Activated T-cell treated with anti-CD3 and anti-CD28 coated beads, Interleukin-2, amount 50 U/mL, for 72 hours (primary cell): Measurements from ENCODE around the gene SDCCAG8. TPM values are rescaled to one million over a fixed set of nuclear protein-coding genes. Genes with fewer than 3 reads are reported as not detected.

ENCODE experiments used
- ATAC-seq, 2 donors: fragments of 150-1000 bp; cut with Tn5 transposase; replicated peaks in 1 of 2; 2 replicates each; pipeline ENCODE4 v1.10.0; 2021; ENCODE audit warnings: moderate library complexity in 2 of 2, mild to moderate bottlenecking in 1 of 2
- DNase-seq, 2 donors: peaks; one replicate each; pipeline ENCODE4 v3.0.0; 2021 to 2022; ENCODE audit warnings: mixed read lengths in 1 of 2
- H3K27ac Mint-ChIP-seq: one replicate; pipeline ENCODE4 v1.8.0; 2022; ENCODE audit warnings: mild to moderate bottlenecking, moderate library complexity, mixed read lengths
- H3K27me3 Mint-ChIP-seq: one replicate; pipeline ENCODE4 v1.8.0; 2022; ENCODE audit warnings: low read depth, mixed read lengths
- H3K36me3 Mint-ChIP-seq, 2 donors: one replicate each; pipeline ENCODE4 v1.8.0; 2022; ENCODE audit warnings: mixed read lengths in 2 of 2, mild to moderate bottlenecking in 1 of 2; ENCODE audit not compliant: insufficient read depth in 2 of 2
- H3K4me1 Mint-ChIP-seq: one replicate; pipeline ENCODE4 v1.8.0; 2022; ENCODE audit warnings: low read depth, mixed read lengths
- H3K4me3 Mint-ChIP-seq, 2 donors: one replicate each; pipeline ENCODE4 v1.8.0; 2022; ENCODE audit warnings: mild to moderate bottlenecking in 2 of 2, mixed read lengths in 2 of 2, moderate library complexity in 2 of 2
- H3K9me3 Mint-ChIP-seq, 2 donors: one replicate each; pipeline ENCODE4 v1.8.0; 2022; ENCODE audit warnings: mixed read lengths in 2 of 2
- total RNA-seq, 2 donors: library from RNA; stranded (reverse); gene quantifications; one replicate each; pipeline ENCODE4 v1.2.3, GENCODE V29; 2022

SDCCAG8 gene
- total RNA-seq, 2 donors from 2014 or later: 31.3 to 40.2 TPM

GRCh38 chr1:243489158-243489527 lies 233.3 kb downstream of the SDCCAG8 start:
- Mint-ChIP-seq H3K4me3 (no peak overlapping the region), H3K9me3 (no peaks in the 10 kb centered on the region), H3K36me3 (no peaks in the 10 kb centered on the region), H3K27me3 (no peaks in the 10 kb centered on the region), H3K27ac (no peak overlapping the region), H3K4me1 (no peaks in the 10 kb centered on the region)
- no peak for ATAC-seq
- DNase-seq: no peak

GRCh38 chr1:243489681-243490546 lies 234.1 kb downstream of the SDCCAG8 start:
- H3K27ac Mint-ChIP-seq: no peak overlapping the region
- no peaks in the 10 kb centered on the region for H3K9me3 Mint-ChIP-seq
- DNase-seq: no peak

GRCh38 chr1:243490748-243491686 lies 235.2 kb downstream of the SDCCAG8 start:
- DNase-seq: no peak
- ATAC-seq: peak in 1 of 2 donors; percentile 10
- Mint-ChIP-seq H3K27ac (no peak overlapping the region), H3K4me3 (no peak overlapping the region), H3K27me3 (no peaks in the 10 kb centered on the region), H3K36me3 (no peaks in the 10 kb centered on the region), H3K4me1 (no peaks in the 10 kb centered on the region), H3K9me3 (no peaks in the 10 kb centered on the region)

More at GRCh38 chr1:243489681-243490546, 234.1 kb downstream of the SDCCAG8 start:
- H3K36me3 Mint-ChIP-seq: no peaks in the 10 kb centered on the region
- no peak overlapping the region for H3K4me3 Mint-ChIP-seq
- no peaks in the 10 kb centered on the region for H3K27me3 Mint-ChIP-seq
- no peaks in the 10 kb centered on the region for H3K4me1 Mint-ChIP-seq
- no peak for ATAC-seq

GRCh38 chr1:243493156-243494129 lies 237.6 kb downstream of the SDCCAG8 start:
- Mint-ChIP-seq H3K4me3 (no peak overlapping the region), H3K4me1 (no peaks in the 10 kb centered on the region), H3K27me3 (no peaks in the 10 kb centered on the region), H3K27ac (peak overlapping the region; percentile 4), H3K36me3 (no peaks in the 10 kb centered on the region), H3K9me3 (no peaks in the 10 kb centered on the region)
- DNase-seq (no peak), ATAC-seq (no peak)

GRCh38 chr1:243494741-243495431 lies 239.0 kb downstream of the SDCCAG8 start:
- Mint-ChIP-seq H3K27me3 (no peaks in the 10 kb centered on the region), H3K4me3 (no peak overlapping the region), H3K36me3 (no peaks in the 10 kb centered on the region), H3K4me1 (no peaks in the 10 kb centered on the region), H3K9me3 (no peaks in the 10 kb centered on the region), H3K27ac (no peak overlapping the region)
- DNase-seq: no peak
- ATAC-seq: no peak

- DNase-seq (no peak), ATAC-seq (no peak)
- H3K27me3 Mint-ChIP-seq: no peaks in the 10 kb centered on the region
- no peaks in the 10 kb centered on the region for H3K36me3 Mint-ChIP-seq
- H3K27ac Mint-ChIP-seq: no peak overlapping the region
- H3K4me3 Mint-ChIP-seq: no peak overlapping the region
- no peaks in the 10 kb centered on the region for H3K9me3 Mint-ChIP-seq
- H3K4me1 Mint-ChIP-seq: no peaks in the 10 kb centered on the region
Observed at GRCh38 chr1:243495442-243496186, 239.8 kb downstream of the SDCCAG8 start.

- ATAC-seq (no peak), DNase-seq (no peak)
- no peaks in the 10 kb centered on the region for H3K9me3 Mint-ChIP-seq
- no peaks in the 10 kb centered on the region for H3K27me3 Mint-ChIP-seq
- no peak overlapping the region for H3K4me3 Mint-ChIP-seq
- no peak overlapping the region for H3K27ac Mint-ChIP-seq
- no peaks in the 10 kb centered on the region for H3K36me3 Mint-ChIP-seq
- no peaks in the 10 kb centered on the region for H3K4me1 Mint-ChIP-seq
Observed at GRCh38 chr1:243496187-243496646, 240.4 kb downstream of the SDCCAG8 start.

DNA sequence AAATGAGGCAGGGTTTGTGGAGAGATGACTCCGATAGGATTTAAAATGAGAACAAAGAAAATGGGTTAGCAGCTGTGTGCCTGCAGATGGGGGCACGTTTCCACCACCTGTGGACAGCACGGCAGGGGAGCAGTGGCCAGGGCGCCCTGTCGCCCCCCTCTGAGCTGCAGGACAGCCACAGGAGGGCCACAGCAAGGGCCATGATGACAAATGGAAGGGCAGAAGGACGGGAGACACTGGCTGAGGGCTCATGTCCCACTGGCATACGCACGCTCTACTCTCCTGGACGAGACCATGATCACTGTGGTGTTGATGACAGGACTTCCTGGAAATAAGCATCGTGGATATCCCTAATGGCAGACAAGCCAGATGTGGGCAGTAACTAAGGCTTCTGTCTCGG lies 241.0 kb downstream of the SDCCAG8 start:
- no peaks in the 10 kb centered on the region for H3K9me3 Mint-ChIP-seq
- H3K27ac Mint-ChIP-seq: no peak overlapping the region
- H3K27me3 Mint-ChIP-seq: no peaks in the 10 kb centered on the region
- no peak for ATAC-seq
- H3K4me3 Mint-ChIP-seq: no peak overlapping the region
- H3K4me1 Mint-ChIP-seq: no peaks in the 10 kb centered on the region
- no peaks in the 10 kb centered on the region for H3K36me3 Mint-ChIP-seq
- no peak for DNase-seq

DNA sequence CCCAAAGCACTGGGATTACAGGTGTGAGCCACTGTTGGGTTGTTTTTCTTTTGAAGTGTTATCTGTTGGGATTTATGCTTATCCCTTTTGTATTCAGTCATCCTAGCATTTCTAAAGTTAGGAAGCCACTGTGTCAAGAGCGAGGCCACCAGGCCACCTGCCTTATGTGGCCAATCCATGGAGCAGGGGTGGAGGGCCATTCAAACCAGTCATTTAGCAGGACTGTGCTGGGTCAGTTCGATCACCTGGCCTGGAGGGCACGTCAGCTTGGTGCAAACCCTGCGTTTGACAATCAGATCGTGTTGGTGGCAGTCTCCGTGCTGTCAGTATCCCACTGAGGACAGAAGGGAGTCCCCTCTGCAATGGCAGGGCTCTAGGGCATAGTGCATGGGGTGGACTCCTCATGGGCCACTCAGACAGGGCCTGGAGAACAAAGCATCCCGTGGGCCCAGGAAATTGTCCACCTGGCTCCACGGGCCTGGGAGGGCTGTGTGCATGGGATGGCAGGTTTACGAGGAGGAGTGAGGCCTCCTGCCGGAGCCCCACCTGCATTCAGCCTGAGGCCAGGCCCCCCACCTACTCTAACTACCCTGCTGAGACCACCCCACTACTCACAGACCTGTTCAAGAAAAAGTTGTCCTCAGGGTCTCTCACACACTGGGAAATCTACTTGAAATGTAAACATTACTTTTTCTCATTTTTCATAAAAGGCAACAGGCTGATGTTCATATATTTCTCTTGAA lies 242.3 kb downstream of the SDCCAG8 start:
- H3K9me3 Mint-ChIP-seq: no peaks in the 10 kb centered on the region
- H3K27ac Mint-ChIP-seq: no peak overlapping the region
- H3K4me3 Mint-ChIP-seq: no peak overlapping the region
- DNase-seq: no peak
- no peaks in the 10 kb centered on the region for H3K4me1 Mint-ChIP-seq
- no peak for ATAC-seq
- no peaks in the 10 kb centered on the region for H3K27me3 Mint-ChIP-seq
- H3K36me3 Mint-ChIP-seq: no peaks in the 10 kb centered on the region

GRCh38 chr1:243499248-243499647 lies 243.4 kb downstream of the SDCCAG8 start:
- Mint-ChIP-seq H3K4me3 (no peak overlapping the region), H3K9me3 (no peaks in the 10 kb centered on the region), H3K27ac (no peak overlapping the region), H3K4me1 (no peaks in the 10 kb centered on the region), H3K27me3 (no peaks in the 10 kb centered on the region), H3K36me3 (no peaks in the 10 kb centered on the region)
- ATAC-seq (no peak), DNase-seq (no peak)

GRCh38 chr1:243499711-243500110 lies 243.9 kb downstream of the SDCCAG8 start:
- Mint-ChIP-seq H3K27ac (peak overlapping the region; percentile 67), H3K27me3 (no peaks in the 10 kb centered on the region), H3K4me3 (no peak overlapping the region), H3K36me3 (peaks cover 0 to under 1% of the 10 kb centered on the region in 2 donors), H3K4me1 (no peaks in the 10 kb centered on the region), H3K9me3 (no peaks in the 10 kb centered on the region)
- DNase-seq: no peak
- ATAC-seq: no peak
